Gastroesophageal sphincter (tissue), 3 donors: Measurements from ENCODE around the gene GRM7.

ENCODE experiments used
- CTCF ChIP-seq, 4 experiments: fragments of 200-600 bp in 2 of 4; fragments of 450-650 bp in 2 of 4; sonication (generic) in 1 of 4; IDR thresholded peaks; one replicate each; pipeline ENCODE4 v1.5.1; 2017 to 2019; ENCODE audit warnings: antibody characterized with exemption in 4 of 4, mild to moderate bottlenecking in 2 of 4, moderate library complexity in 2 of 4
- POLR2AphosphoS5 ChIP-seq: sonication (generic); formaldehyde crosslinking; IDR thresholded peaks from one replicate; pipeline ENCODE4 v1.6.1; 2017; ENCODE audit warnings: antibody characterized with exemption

GRCh38 chr3:7382293-7383010 is 521.5 kb downstream of the GRM7 start:
- TF ChIP-seq CTCF (IDR thresholded peaks at IDR 0.05), result no peak
- TF ChIP-seq POLR2AphosphoS5, result peak; percentile 65
